Anterior cingulate cortex (tissue), 58 donors: ENCODE results near the gene CMTM4.
"Not testable (repeated sequence)": the region's sequence is repeated elsewhere in the genome, so short reads cannot be mapped to it uniquely, and the experiment has no call there.

Experiments used
- DNase-seq, 58 donors: peaks; one replicate each; lab custom pipeline; 2025; lab: John Stamatoyannopoulos, UW

The CMTM4 gene

GRCh38 chr16:66619534-66620428 lies 76.8 kb downstream of the CMTM4 start:
- no peak for DNase-seq

DNA sequence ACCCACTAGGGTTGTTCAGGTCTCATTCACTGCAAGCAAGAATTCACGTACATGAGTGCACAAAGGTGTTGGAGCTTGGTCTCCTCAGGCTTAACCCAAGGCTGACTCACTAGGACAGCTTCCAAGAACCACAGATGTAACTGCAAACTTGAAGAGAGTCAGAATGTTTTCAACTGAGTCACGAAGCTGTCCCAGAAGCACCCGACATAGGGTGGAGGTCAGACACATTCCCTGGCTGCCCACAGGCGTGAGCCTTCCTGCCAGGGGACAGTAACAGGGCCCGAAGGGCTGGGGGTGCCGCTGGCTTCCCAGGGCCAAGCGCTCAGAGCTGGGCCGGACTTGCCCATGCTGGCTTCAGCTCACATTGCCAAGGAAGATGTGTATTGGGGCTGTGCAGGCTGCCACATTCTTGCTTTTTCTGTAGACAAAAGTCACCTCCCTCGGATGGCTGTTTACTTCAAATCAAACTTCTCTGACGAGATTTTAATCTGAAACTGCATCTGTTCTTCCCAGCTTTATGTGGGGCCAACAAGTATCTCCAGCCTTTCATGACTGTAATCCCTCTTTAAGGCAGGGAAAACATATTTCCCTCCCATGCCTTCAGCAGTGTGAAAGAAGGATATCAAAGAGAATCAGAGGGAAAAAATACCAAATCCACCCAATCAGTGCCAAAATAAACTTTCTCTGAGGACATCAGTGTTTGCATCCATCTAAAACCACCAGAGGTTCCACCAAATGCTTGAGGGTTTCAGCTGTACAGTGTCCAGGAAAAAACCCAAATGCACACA lies 77.8 kb downstream of the CMTM4 start:
- no peak for DNase-seq

DNA sequence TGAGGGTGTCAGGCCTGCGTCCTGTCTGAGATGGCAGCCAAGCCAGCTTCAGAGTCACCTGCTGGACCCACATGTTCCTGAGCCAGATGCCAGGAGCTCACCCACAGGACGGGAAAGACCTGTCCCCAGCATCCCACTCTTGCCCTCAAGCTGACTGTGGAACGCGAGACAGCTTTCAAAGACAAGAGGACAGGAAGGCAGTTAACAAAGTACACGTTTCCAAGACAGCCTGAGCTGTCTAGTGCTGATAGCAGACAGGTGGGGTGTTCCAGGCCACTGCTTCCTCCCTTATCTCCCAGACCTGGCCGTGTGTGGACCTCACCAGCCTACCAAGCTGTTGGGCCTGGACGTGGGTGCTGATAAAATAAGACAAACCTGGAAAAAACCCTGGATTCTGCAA lies 78.8 kb downstream of the CMTM4 start:
- no peak for DNase-seq

DNA sequence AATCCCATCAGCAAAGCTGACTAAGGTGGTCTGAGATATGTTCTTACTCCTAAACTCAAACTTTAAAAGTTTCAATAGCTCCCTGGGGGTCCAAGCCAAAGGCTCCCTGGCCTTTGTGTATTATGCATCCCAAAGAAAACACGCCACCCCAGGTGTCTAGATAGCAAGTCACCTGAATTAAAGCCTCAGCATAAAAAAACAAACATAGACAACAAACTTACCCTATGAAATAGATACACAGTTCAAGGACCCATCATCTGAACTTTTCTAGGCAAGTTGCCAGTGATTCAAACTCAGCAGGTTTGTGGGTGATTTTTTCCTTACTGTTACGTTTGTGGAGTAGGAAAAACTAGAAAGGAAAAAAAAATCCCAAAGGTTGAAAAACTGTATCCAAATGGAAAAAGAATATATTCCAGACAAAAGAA lies 79.5 kb downstream of the CMTM4 start:
- no peak for DNase-seq

DNA sequence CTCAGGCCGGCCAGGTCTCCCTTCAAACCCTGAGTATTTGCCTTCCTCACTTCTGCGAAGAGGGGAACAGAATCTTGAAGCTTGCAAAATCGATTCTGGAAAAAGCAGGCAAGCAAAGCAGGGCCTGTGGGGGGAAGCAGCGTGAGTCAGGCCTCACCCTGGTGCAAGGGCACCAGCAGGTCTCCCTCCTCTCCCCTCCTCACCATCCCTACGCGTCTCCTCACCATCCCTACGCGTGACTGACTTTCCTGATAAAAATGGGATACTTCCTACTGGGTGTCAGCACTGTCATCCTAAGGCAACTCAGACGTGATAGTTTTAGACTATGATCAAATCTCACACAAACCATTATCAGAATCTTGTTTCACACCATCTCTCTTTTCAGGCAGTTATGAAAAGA lies 80.0 kb downstream of the CMTM4 start:
- DNase-seq: no peak

DNA sequence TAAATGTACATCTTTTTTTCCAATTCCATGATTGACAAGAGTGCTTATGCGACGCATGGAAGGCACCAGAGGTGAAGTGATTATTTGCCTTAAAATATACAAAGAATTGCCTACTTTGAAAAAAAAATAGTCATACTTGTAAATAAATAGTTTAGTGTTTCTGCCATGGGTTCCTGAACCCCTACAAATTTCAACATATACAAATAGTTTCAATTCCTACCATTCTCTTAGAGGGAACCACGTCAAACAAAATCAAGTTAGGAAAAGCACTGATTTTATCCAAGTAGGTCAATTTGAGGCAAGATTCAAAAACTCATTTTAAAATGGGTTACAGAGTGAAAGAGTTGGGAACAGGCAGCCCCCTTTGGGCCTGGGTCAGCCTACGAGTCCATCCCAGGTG lies 80.4 kb downstream of the CMTM4 start:
- DNase-seq: no peak

DNA sequence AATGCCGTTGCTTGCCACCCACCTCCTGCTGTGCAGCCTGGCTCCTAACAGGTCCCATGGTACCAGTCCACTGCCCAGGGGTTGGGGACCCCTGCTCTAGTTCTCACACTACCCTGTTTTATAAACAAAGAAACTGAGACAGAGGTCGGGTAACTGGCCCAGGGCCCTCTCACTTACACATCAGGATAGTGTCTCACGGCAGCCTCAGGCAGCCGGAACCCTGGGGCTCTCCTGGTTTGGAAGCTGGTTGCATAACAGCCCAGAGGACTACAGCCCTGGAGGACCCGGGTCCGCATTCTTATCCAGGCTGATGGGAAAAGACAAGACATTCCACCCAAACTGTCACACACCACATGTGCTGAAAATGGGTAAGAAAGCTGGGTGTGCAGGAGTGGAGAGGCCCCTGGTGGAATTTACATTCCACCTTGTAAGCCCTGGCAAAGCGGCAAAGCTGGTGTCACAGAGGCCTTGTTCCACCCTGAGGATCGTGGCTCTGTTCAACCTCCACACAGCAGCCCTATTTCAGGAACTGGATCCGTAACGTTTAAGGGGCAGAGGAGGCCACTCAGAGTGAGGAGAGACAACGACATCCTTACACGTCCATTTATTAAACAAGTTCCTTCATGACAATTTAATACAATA lies 82.3 kb downstream of the CMTM4 start:
- no peak for DNase-seq

DNA sequence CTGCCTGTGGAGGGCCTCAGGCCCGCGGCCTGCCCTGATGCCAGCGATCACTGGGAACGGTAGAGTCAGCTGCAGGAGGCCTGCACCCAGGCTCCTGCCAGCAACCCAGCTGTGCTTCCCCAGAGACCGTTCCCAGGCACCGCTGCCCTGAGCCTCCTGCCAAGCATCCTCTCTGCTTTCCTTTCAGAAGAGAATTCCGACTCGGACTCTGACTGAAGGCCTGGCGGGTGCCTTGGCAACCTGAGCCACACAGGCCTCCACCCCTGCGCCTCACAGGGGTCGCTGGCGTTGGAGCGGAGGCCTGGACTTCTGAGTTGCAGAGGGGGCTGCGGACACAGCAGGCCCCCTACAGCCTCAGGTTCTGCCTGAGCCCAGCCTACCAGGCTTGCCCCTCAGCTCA lies 84.1 kb downstream of the CMTM4 start:
- DNase-seq: peak in 37 of 58 donors; percentile 6 to 82 (median 43)

DNA sequence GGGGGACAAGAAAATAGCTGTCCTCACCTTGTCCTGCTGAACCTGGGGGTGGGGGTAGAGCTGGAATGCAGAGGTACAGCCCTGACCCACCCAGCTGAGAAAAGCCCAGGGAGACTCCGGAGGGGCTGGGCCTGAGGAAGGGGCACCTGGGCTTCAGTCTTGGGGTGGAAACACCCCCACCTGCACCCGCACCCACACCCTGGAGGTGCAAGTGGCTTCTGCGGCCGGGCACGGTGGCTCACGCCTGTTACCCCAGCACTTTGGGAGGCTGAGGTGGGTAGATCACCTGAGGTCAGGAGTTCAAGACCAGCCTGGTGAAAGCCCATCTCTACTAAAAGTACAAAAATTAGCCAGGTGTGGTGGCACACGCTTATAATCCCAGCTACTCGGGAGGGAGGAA lies 84.6 kb downstream of the CMTM4 start:
- not testable (repeated sequence) for DNase-seq

DNA sequence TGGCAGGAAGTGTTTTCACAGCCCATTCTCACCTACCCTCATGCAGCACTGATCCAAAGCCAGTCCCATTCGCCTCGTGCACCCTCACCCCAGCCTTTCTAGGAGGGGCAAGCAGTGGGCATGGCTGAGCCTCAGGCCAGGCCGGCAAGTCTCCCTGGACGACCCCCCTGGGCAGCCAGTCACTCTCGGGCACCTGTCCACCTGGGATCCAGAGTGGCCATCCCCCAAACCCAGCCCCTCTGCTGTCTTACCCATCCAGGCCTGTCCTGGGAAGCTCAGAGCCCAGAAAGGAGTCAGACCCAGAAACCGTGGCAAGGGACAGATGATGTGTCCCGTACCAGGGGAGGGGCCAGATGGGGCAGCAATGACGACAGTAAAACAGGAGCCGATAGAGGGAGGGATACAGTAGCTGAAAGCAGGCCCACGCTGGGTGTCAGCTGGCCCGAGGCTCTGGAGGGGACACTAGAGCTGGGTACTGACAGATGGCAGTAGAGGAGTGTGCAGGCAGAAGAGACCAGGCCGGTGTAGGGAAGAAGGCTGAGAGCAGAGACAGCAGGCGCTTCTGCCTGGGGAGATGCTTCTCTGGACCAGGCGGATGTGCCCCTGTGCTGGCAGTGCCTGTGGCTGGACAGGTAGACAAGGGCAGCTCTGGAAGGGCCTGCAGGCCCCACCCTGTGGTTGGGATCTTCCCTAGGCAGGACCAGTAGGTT lies 86.3 kb downstream of the CMTM4 start:
- peak in 4 of 58 donors; percentile 13 to 43 (median 31) for DNase-seq

- DNase-seq: no peak
These were observed 87.4 kb downstream of the CMTM4 start for GRCh38 chr16:66609139-66609510.

GRCh38 chr16:66608241-66609138 lies 88.1 kb downstream of the CMTM4 start:
- peak in 53 of 58 donors; percentile 20 to 86 (median 56) for DNase-seq

DNA sequence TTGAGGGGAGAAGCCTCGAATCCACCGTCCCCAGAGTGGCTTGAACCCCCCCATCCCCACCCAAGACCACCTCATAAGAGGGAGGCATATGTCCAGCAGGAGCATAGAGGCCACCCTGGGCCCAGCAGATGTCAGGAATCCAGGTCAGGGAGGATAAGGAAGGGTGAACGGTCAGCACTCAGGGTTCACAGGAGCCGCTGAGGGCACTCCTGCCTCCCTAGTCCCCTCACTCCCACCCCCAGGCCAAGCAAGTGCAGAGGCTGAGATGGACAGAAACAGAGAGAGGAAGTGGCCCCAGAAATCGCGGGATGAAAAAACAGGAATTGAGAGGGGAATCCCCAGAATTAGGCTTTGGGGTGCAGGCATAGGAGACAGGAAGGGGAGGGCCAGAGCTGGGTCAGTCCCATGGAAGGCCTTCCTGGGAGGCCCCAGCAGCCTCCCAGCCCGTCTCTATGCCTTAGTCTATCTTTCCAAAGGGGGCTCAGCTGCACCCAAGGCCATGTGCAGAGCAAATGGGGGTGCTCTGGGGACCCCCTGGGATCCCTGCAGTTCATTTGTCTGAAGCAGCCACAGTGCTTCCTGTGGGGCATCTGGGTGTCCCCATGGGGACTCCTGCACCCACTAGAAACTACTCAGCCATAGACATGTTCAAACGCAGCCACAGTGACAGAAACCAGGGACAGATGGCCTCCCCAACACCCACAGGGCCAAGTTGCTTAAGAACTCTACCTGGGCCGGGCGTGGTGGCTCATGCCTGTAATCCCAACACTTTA lies 90.4 kb downstream of the CMTM4 start:
- no peak for DNase-seq

DNA sequence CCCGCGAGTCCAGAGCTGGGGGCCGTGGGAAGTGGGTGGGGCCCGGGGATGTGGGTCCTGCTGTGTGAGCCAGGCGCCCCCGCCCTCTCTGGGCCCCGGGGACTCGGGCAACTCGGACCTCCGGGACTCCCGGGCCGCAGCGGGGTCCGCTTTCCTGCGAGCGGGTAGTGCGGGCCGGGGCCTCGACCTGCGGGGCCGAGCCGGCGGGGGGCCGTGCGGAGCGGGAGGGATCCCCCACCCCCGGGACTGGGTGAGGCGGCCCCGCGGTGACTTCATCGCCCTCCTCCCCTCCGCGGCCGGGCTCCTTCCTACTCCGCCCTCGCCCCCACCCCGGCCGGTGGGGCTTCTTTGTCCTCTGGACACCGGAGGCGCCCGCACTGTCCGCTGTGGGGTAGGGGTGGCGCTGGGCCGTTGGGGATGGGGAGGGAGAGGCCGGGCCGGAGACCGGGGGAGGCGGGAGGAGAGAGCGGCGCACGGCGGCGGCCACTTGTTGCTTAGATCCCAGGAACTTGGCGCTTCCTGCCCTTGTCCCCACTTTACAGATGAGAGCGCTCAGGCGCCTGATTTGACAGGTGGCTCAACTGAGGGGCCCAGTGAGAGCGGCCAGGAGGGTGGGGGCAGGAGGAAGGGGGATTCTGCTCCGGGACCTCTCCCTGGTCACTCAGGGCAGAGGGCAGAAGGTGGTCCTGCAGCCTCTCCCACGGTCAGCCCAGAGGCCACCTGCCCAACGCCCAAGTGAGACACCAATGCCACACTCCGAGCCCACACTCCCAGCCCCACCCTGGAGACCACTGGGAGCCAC lies 91.2 kb downstream of the CMTM4 start:
- peak in 4 of 58 donors; percentile 22 to 63 (median 32) for DNase-seq

GRCh38 chr16:66604376-66605176 lies 92.0 kb downstream of the CMTM4 start, which contains the start of gene CMTM3:
TSS of gene CMTM3 (plus strand) at chr16:66604704. CDS start at chr16:66604806, 102 bp downstream.
- peak in 16 of 58 donors; percentile 14 to 60 (median 43) for DNase-seq

- peak in 10 of 58 donors; percentile 13 to 60 (median 30) for DNase-seq
These were observed 92.8 kb downstream of the CMTM4 start for GRCh38 chr16:66603537-66604375.
